Activated CD8-positive, alpha-beta T cell treated with anti-CD3 and anti-CD28 coated beads, Interleukin-2, amount 10 ng/mL, durations not matched to agents 7 days and 5 days (primary cell): ENCODE results near the gene ZNF189. TPM values are rescaled to one million over a fixed set of nuclear protein-coding genes. Genes with fewer than 3 reads are reported as not detected.

Experiments used
- ATAC-seq: fragments of 150-1000 bp; cut with Tn5 transposase; one replicate; pipeline ENCODE4 v1.10.0; 2021; ENCODE audit warnings: moderate library complexity
- CTCF ChIA-PET: fragments of 350-600 bp; sonication (Branson Sonifier 250); formaldehyde crosslinking; loops from one replicate; lab custom pipeline; 2021; ENCODE audit warnings: antibody characterized with exemption; lab: Charles Lee
- POLR2A ChIA-PET: fragments of 350-600 bp; sonication (Branson Sonifier 250); formaldehyde crosslinking; loops from one replicate; lab custom pipeline; 2021; ENCODE audit warnings: antibody characterized with exemption; lab: Charles Lee
- DNase-seq: peaks from one replicate; pipeline ENCODE4 v3.0.0-alpha.2; 2020
- H3K27ac Mint-ChIP-seq: one replicate; pipeline ENCODE4 v1.8.0; 2021; ENCODE audit warnings: mild to moderate bottlenecking, mixed read lengths
- H3K27me3 Mint-ChIP-seq: one replicate; pipeline ENCODE4 v1.8.0; 2021; ENCODE audit warnings: low read depth, mixed read lengths
- H3K36me3 Mint-ChIP-seq: one replicate; pipeline ENCODE4 v1.8.0; 2021; ENCODE audit warnings: low read depth, mixed read lengths
- H3K4me1 Mint-ChIP-seq: one replicate; pipeline ENCODE4 v1.8.0; 2021; ENCODE audit warnings: low read depth, mixed read lengths
- H3K4me3 Mint-ChIP-seq: one replicate; pipeline ENCODE4 v1.8.0; 2021; ENCODE audit warnings: mild to moderate bottlenecking, mixed read lengths
- H3K9me3 Mint-ChIP-seq: one replicate; pipeline ENCODE4 v1.8.0; 2022; ENCODE audit warnings: mixed read lengths; ENCODE audit not compliant: insufficient read depth
- total RNA-seq, 2 experiments: library from RNA; stranded (reverse); gene quantifications; one replicate each; pipeline ENCODE4 v1.2.3, GENCODE V29; 2021

ZNF189 gene
- total RNA-seq, 2 experiments from 2014 or later, result 9.7 to 10.4 TPM

- Mint-ChIP-seq H3K4me1 (no peaks in the 10 kb centered on the region), H3K27ac (no peak overlapping the region), H3K4me3 (no peak overlapping the region), H3K36me3 (no peaks in the 10 kb centered on the region), H3K27me3 (peaks cover 11% of the 10 kb centered on the region), H3K9me3 (no peaks in the 10 kb centered on the region)
- ATAC-seq (peak; percentile 87), DNase-seq (peak; percentile 29)
- ChIA-PET CTCF (interaction anchor here (0.6 to 2.9 kb wide), 15 partner anchors 8 to 108 kb away, joined by 3 to 38 read pairs (median 6); partner anchors contain the start of gene RNF20), POLR2A (no interaction called here)
Measured at GRCh38 chr9:101458963-101459631, 60.4 kb downstream of the ZNF189 start.

Other genes with a start within 250 kb of the ZNF189 start
- gene BAAT, start 13.8 kb upstream of the ZNF189 start, total RNA-seq, result not detected
- 10 to 100 TPM in 1 of 2 experiments, 1 to 10 TPM in 1; 9.4 to 10.2 TPM for gene MRPL50, start 233 bp upstream of the ZNF189 start, total RNA-seq
- not detected for gene ALDOB, start 36.9 kb downstream of the ZNF189 start, total RNA-seq
- 10 to 100 TPM; 39.9 to 41.3 TPM for gene RNF20, start 135.0 kb downstream of the ZNF189 start, total RNA-seq
- gene PPP3R2, start 196.1 kb downstream of the ZNF189 start, total RNA-seq, result not detected